Endothelial cell of umbilical vein (primary cell): Measurements from ENCODE around the gene YARS2.

Source experiments
- CTCF ChIP-seq, 2 donors: IDR thresholded peaks; 1 replicate in 1 of 2; 2 replicates in 1 of 2; pipeline ENCODE4 v1.5.1; 2011; ENCODE audit warnings: low read length in 2 of 2, mild to moderate bottlenecking in 2 of 2, moderate library complexity in 2 of 2, control low read depth in 1 of 2, inconsistent platforms in 1 of 2, low read depth in 1 of 2; ENCODE audit not compliant: insufficient read depth in 1 of 2; ENCODE audit errors: extremely low read depth in 1 of 2
- EZH2 ChIP-seq: IDR thresholded peaks from 2 replicates; pipeline ENCODE4 v1.6.1; 2012; ENCODE audit warnings: borderline replicate concordance, low read depth, mild to moderate bottlenecking, moderate library complexity, low read length, inconsistent platforms; ENCODE audit not compliant: severe bottlenecking
- POLR2A ChIP-seq: IDR thresholded peaks from 2 replicates; pipeline ENCODE4 v1.6.1; 2012; ENCODE audit warnings: low read depth, mild to moderate bottlenecking, control low read depth, low read length
- TF ChIP-seq, protein P1 (sequence below): IDR thresholded peaks from 2 replicates; pipeline ENCODE4 v1.6.1; 2011; ENCODE audit not compliant: insufficient read depth, insufficient read length

DNA sequence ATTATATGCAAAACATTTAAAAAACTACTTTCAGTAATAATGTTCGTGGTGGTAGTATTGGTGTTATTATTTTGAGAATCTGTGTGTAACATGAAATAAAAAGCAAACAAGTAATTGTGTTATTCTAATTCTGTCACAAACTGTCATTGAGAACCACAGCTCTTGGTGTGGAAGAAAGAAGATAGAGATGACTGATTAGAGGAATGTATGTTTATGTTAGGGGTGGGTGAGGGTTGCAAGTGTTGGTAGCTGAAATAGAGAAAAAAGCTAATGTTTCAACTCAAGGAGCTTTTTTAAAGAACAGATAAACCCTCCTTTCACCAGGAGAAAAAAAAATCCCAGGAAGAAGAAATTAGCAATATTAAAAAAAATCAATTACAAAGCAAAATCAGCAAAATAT lies 58.3 kb downstream of the YARS2 start:
- TF ChIP-seq CTCF (IDR thresholded peaks at IDR 0.05; ENCODE audit: extremely low read depth in 1 of 2, insufficient read depth in 1 of 2, low read depth in 1 of 2, low read length in 2 of 2) (no peak), POLR2A (no peak), EZH2 (no peak)
- TF ChIP-seq, protein P1, sequence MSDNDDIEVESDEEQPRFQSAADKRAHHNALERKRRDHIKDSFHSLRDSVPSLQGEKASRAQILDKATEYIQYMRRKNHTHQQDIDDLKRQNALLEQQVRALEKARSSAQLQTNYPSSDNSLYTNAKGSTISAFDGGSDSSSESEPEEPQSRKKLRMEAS, result no peak
